ENCODE data around the gene PTBP1.
A peak's percentile ranks its signal among the peaks of the same experiment; 100 is the strongest.

The PTBP1 gene

GRCh38 chr19:796692-797527 is at the start of gene PTBP1:
TSS of gene PTBP1 (plus strand) at chr19:797452. CDS start at chr19:797498, 46 bp downstream.
- DNase-seq (ENCODE audit: low spot score), result peak; percentile 98

GRCh38 chr19:748274-748598 is 49.0 kb upstream of the PTBP1 start:
- no peak for DNase-seq (ENCODE audit: low spot score)

GRCh38 chr19:749811-750210 is 47.4 kb upstream of the PTBP1 start:
- no peak for DNase-seq (ENCODE audit: low spot score)

GRCh38 chr19:750640-751423 is 46.4 kb upstream of the PTBP1 start, which contains the start of gene MISP:
TSS of gene MISP (plus strand) at chr19:751112. CDS start at chr19:756947, 5,835 bp downstream.
- no peak for DNase-seq (ENCODE audit: low spot score)

GRCh38 chr19:751501-752341 is 45.5 kb upstream of the PTBP1 start:
- peak; percentile 98 for DNase-seq (ENCODE audit: low spot score)

GRCh38 chr19:752652-753517 is 44.4 kb upstream of the PTBP1 start:
- DNase-seq (ENCODE audit: low spot score), result peak; percentile 85

- no peak for DNase-seq (ENCODE audit: low spot score)
These were observed 42.7 kb upstream of the PTBP1 start for GRCh38 chr19:754530-754929.

DNA sequence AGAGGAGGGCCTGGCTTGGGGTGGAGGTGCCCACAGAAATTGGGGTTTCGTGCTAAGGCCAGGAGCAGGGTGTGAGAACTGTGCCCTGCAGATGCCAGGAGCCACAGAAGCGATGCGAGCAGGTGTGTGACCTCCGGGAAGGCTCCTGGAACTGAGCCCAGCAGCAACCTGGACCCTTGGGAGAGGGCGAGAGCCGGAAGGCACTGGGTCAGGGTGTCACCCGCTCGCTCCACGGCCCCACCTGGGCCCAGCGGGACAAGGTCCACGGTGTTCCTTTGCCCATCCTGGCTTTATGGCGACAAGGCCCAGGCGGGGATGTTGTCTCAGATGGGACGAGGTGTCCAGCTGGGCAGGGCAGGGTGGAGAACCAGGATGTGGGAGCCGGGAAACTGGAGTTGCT is 42.2 kb upstream of the PTBP1 start:
- no peak for DNase-seq (ENCODE audit: low spot score)

DNA sequence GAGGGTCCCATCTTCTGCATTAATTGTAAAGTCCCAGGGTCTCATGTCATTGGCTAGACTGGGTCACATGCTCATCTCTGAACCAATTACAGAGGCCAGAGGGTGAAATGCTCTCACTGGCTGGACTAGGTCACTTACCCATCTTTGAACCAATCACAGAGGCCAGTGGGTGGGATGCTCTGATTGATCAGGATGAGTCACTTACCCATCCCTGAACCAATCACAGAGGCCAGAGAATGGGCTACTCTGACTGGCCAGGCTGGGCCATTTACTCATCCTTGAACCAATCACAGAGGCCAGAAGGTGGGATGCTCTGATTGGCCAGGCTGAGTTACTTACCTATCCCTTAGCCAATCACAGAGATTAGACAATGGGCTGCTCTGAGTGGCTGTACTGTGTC is 41.0 kb upstream of the PTBP1 start:
- peak; percentile 27 for DNase-seq (ENCODE audit: low spot score)

GRCh38 chr19:756821-757688 is 40.2 kb upstream of the PTBP1 start:
- DNase-seq (ENCODE audit: low spot score), result no peak

DNA sequence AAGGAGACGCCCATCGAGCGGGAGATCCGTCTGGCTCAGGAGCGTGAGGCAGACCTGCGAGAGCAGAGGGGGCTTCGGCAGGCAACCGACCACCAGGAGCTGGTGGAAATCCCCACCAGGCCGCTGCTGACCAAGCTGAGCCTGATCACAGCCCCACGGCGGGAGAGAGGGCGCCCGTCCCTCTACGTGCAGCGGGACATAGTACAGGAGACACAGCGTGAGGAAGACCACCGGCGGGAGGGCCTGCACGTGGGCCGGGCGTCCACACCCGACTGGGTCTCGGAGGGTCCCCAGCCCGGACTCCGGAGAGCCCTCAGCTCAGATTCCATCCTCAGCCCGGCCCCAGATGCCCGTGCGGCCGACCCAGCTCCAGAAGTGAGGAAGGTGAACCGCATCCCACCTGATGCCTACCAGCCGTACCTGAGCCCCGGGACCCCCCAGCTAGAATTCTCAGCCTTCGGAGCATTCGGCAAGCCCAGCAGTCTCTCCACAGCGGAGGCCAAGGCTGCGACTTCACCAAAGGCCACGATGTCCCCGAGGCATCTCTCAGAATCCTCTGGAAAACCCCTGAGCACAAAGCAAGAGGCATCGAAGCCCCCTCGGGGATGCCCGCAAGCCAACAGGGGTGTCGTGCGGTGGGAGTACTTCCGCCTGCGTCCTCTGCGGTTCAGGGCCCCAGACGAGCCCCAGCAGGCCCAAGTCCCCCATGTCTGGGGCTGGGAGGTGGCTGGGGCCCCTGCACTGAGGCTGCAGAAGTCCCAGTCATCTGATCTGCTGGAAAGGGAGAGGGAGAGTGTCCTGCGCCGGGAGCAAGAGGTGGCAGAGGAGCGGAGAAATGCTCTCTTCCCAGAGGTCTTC is 39.2 kb upstream of the PTBP1 start:
- DNase-seq (ENCODE audit: low spot score), result no peak

GRCh38 chr19:763181-763580 is 34.1 kb upstream of the PTBP1 start:
- DNase-seq (ENCODE audit: low spot score), result no peak

- DNase-seq (ENCODE audit: low spot score), result no peak
These were observed 33.4 kb upstream of the PTBP1 start for GRCh38 chr19:763869-764268.

DNA sequence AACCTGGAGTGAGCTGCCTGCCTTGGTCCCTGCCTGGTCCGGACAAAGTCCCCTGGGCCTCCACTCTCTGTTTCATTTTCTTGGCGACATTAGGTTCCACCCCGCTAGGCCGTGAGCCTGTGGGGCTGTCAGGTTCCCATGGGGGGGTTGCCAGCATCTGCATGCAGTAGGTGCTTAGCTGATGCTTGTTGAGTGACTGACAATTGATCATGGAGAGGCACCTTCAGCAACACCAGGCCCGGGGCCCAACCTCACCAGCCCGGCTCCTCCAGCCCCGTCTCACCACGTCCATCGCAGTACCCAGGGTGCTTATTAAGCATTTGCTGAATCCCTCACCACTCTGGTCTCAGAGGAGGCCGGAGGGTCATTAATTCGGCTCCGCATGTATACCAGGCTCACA is 33.0 kb upstream of the PTBP1 start:
- no peak for DNase-seq (ENCODE audit: low spot score)

GRCh38 chr19:765179-765738 is 32.0 kb upstream of the PTBP1 start:
- DNase-seq (ENCODE audit: low spot score), result no peak

DNA sequence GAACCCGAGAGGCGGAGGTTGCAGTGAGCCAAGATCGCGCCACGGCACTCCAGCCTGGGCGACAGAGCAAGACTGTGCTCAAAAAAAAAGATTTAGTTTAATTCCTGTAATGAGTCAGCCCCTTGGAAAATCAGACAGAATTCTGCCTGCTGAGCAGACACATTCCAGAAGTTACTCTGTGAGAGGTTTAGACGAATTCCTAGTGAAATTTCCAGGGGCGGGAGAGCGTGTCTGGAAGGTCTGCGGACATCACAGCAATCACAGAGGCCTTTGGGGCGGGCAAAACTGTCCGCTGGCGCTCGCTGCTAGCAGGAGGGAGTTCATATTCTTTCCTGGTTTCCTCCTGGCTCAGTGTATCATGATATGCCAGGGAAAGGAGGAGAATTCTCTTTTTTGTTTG is 28.8 kb upstream of the PTBP1 start:
- peak; percentile 91 for DNase-seq (ENCODE audit: low spot score)

GRCh38 chr19:769616-770015 is 27.6 kb upstream of the PTBP1 start:
- no peak for DNase-seq (ENCODE audit: low spot score)

GRCh38 chr19:771332-771785 is 25.9 kb upstream of the PTBP1 start:
- DNase-seq (ENCODE audit: low spot score), result peak; percentile 58

- DNase-seq (ENCODE audit: low spot score), result no peak
These were observed 25.2 kb upstream of the PTBP1 start for GRCh38 chr19:772063-772462.
